ENCODE data around the gene CLEC3B. TPM values are rescaled to one million over a fixed set of nuclear protein-coding genes. Genes with fewer than 3 reads are reported as not detected.
A peak's percentile ranks its signal among the peaks of the same experiment; 100 is the strongest.

The CLEC3B gene
- total RNA-seq, 1 donor from 2014 or later: not detected

- H3K36me3 Mint-ChIP-seq (ENCODE audit: low read depth): peaks cover 23% of the 10 kb centered on the region
- DNase-seq (ENCODE audit: low read depth, low spot score): no peak
- H3K4me1 Mint-ChIP-seq: no peaks in the 10 kb centered on the region
- H3K27ac Mint-ChIP-seq (ENCODE audit: unreplicated experiment): no peak overlapping the region
- TF ChIP-seq, protein P1, sequence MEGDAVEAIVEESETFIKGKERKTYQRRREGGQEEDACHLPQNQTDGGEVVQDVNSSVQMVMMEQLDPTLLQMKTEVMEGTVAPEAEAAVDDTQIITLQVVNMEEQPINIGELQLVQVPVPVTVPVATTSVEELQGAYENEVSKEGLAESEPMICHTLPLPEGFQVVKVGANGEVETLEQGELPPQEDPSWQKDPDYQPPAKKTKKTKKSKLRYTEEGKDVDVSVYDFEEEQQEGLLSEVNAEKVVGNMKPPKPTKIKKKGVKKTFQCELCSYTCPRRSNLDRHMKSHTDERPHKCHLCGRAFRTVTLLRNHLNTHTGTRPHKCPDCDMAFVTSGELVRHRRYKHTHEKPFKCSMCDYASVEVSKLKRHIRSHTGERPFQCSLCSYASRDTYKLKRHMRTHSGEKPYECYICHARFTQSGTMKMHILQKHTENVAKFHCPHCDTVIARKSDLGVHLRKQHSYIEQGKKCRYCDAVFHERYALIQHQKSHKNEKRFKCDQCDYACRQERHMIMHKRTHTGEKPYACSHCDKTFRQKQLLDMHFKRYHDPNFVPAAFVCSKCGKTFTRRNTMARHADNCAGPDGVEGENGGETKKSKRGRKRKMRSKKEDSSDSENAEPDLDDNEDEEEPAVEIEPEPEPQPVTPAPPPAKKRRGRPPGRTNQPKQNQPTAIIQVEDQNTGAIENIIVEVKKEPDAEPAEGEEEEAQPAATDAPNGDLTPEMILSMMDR (conservative IDR thresholded peaks at IDR 0.05): no peak
- H3K27me3 Mint-ChIP-seq (ENCODE audit: low read depth): no peaks in the 10 kb centered on the region
- H3K4me3 Mint-ChIP-seq: no peak overlapping the region
- H3K9me3 Mint-ChIP-seq: peaks cover 2% of the 10 kb centered on the region
Observed at GRCh38 chr3:44999782-45000181, 26.3 kb upstream of the CLEC3B start.

DNA sequence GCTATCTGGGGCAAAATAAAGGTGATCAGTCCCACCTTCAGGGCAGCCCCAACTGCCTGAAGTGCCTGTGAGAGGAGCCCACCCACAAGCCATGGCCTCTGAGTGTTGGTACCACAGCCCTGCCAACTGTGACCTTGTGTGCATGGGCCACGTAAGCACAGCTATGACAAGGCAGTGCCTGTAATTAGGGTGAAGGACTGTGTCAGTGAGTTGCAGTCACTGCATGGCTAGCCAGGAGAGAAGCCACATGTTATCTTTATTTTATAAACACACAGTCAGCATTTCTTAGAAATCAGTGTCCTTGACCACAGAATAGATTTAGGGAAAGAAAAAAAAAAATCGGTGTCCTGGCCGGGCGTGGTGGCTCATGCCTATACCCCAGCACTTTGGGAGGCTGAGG lies 25.3 kb upstream of the CLEC3B start:
- Mint-ChIP-seq H3K27ac (ENCODE audit: unreplicated experiment) (no peak overlapping the region), H3K36me3 (ENCODE audit: low read depth) (peaks cover 33% of the 10 kb centered on the region), H3K9me3 (peaks cover 4% of the 10 kb centered on the region), H3K27me3 (ENCODE audit: low read depth) (no peaks in the 10 kb centered on the region), H3K4me3 (no peak overlapping the region), H3K4me1 (no peaks in the 10 kb centered on the region)
- TF ChIP-seq, protein P1 (conservative IDR thresholded peaks at IDR 0.05): no peak
- no peak for DNase-seq (ENCODE audit: low read depth, low spot score)

- Mint-ChIP-seq H3K27ac (ENCODE audit: unreplicated experiment) (no peak overlapping the region), H3K4me1 (no peaks in the 10 kb centered on the region), H3K4me3 (no peak overlapping the region), H3K9me3 (peaks cover 4% of the 10 kb centered on the region), H3K36me3 (ENCODE audit: low read depth) (peaks cover 33% of the 10 kb centered on the region), H3K27me3 (ENCODE audit: low read depth) (no peaks in the 10 kb centered on the region)
- TF ChIP-seq, protein P1 (conservative IDR thresholded peaks at IDR 0.05): peak; percentile 22
- no peak for DNase-seq (ENCODE audit: low read depth, low spot score)
Observed at GRCh38 chr3:45001738-45002137, 24.4 kb upstream of the CLEC3B start.

DNA sequence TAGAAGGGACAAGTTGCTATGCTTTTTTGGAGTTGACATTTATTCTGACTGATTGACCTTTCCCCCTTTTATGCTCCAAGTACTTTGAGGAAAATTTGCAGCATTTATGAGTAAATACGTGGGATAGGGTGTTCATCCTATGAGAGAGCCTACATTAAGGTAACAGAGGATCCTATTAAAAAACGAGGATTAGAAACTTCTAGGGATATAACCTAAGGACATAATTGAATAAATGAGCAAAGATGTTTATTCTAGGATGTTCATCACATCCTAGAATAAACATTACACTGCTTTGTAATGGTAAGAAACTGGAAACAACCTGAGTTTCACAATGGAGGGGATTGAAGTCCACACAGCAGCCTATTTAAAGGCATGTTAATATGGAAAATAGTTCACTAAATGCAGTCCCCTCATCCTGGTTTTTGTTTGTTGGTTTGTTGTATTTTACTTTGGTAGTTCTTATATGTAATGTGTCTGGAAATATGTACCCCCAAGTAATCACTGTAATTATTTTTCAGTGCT lies 23.9 kb upstream of the CLEC3B start:
- no peak for DNase-seq (ENCODE audit: low read depth, low spot score)
- Mint-ChIP-seq H3K9me3 (peaks cover 4% of the 10 kb centered on the region), H3K4me1 (no peaks in the 10 kb centered on the region), H3K4me3 (no peak overlapping the region), H3K36me3 (ENCODE audit: low read depth) (peaks cover 37% of the 10 kb centered on the region), H3K27me3 (ENCODE audit: low read depth) (no peaks in the 10 kb centered on the region), H3K27ac (ENCODE audit: unreplicated experiment) (no peak overlapping the region)
- TF ChIP-seq, protein P1 (conservative IDR thresholded peaks at IDR 0.05): no peak

GRCh38 chr3:45002720-45003119 lies 23.4 kb upstream of the CLEC3B start:
- Mint-ChIP-seq H3K9me3 (peaks cover 4% of the 10 kb centered on the region), H3K27me3 (ENCODE audit: low read depth) (no peaks in the 10 kb centered on the region), H3K4me1 (no peaks in the 10 kb centered on the region), H3K4me3 (no peak overlapping the region), H3K36me3 (ENCODE audit: low read depth) (peaks cover 39% of the 10 kb centered on the region), H3K27ac (ENCODE audit: unreplicated experiment) (no peak overlapping the region)
- DNase-seq (ENCODE audit: low read depth, low spot score): no peak
- TF ChIP-seq, protein P1 (conservative IDR thresholded peaks at IDR 0.05): no peak

Measured in neural crest cell (in vitro differentiated cells).